ENCODE data around the gene MTREX. TPM values are rescaled to one million over a fixed set of nuclear protein-coding genes. Genes with fewer than 3 reads are reported as not detected.

MTREX gene
- total and polyA plus RNA-seq, 10 of the 15 experiments (the other 5 are each of a cell fraction or from before 2014, with no cell fraction given): 20.1 to 102 (median 49.0) TPM

- TF ChIP-seq E2F8 (IDR thresholded peaks at IDR 0.05; ENCODE audit: low read depth, partially characterized antibody) (no peak), SIN3A (IDR thresholded peaks at IDR 0.05; ENCODE audit: low read depth, low read length) (no peak), KDM1A (IDR thresholded peaks at IDR 0.05; ENCODE audit: borderline replicate concordance) (no peak), CEBPB (IDR thresholded peaks at IDR 0.05; ENCODE audit: borderline replicate concordance in 1 of 2, low read depth in 2 of 2, low read length in 2 of 2) (no peak), EZH2 (IDR thresholded peaks at IDR 0.05; ENCODE audit: borderline replicate concordance, control insufficient read depth, low read depth, low read length) (no peak), BRCA1 (IDR thresholded peaks at IDR 0.05; ENCODE audit: low read depth, low read length) (no peak), CBX3 (IDR thresholded peaks at IDR 0.05; ENCODE audit: borderline replicate concordance, low read depth) (no peak), ZBTB4 (CRISPR knock-in tag; IDR thresholded peaks at IDR 0.05) (no peak), ZNF384 (IDR thresholded peaks at IDR 0.05; ENCODE audit: borderline replicate concordance, low read depth, low read length) (no peak), ESRRA (IDR thresholded peaks at IDR 0.05; ENCODE audit: low read length) (no peak), SUPT20H (IDR thresholded peaks at IDR 0.05; ENCODE audit: borderline replicate concordance, control insufficient read depth, low read depth, low read length) (no peak), REST (IDR thresholded peaks at IDR 0.05; ENCODE audit: low read depth, low read length) (no peak), SREBF1 (IDR thresholded peaks at IDR 0.05; ENCODE audit: low read length) (no peak), TAF1 (IDR thresholded peaks at IDR 0.05; ENCODE audit: borderline replicate concordance, low read depth, low read length) (no peak)
Measured at GRCh38 chr5:55463613-55464012, 155.8 kb downstream of the MTREX start (continued).
